CD4-positive, alpha-beta T cell treated with Interferon gamma for 1 hour (primary cell): ENCODE data around the gene METTL8.

Source experiments
- DNase-seq: peaks from one replicate; pipeline ENCODE4 v3.0.0-alpha.2; 2020

Gene METTL8

GRCh38 chr2:171433763-171434012 lies at the start of gene METTL8:
Gene METTL8, minus strand, starts transcription at chr2:171433990. Its CDS starts 41,805 bp downstream, at chr2:171392185.
- DNase-seq = no peak

GRCh38 chr2:171482877-171483276 lies 49.1 kb upstream of the METTL8 start:
- DNase-seq = no peak

- DNase-seq = no peak
Measured at GRCh38 chr2:171482308-171482707, 48.5 kb upstream of the METTL8 start.

- no peak for DNase-seq
Measured at GRCh38 chr2:171480908-171481307, 47.1 kb upstream of the METTL8 start.

GRCh38 chr2:171479154-171479814 lies 45.5 kb upstream of the METTL8 start:
- no peak for DNase-seq

- DNase-seq = no peak
Measured at GRCh38 chr2:171478345-171478744, 44.6 kb upstream of the METTL8 start.

GRCh38 chr2:171475979-171476378 lies 42.2 kb upstream of the METTL8 start:
- DNase-seq = no peak

GRCh38 chr2:171470129-171470528 lies 36.3 kb upstream of the METTL8 start:
- DNase-seq = no peak

- no peak for DNase-seq
Measured at GRCh38 chr2:171469176-171469575, 35.4 kb upstream of the METTL8 start.

GRCh38 chr2:171460537-171460936 lies 26.7 kb upstream of the METTL8 start:
- DNase-seq = no peak

- no peak for DNase-seq
Measured at GRCh38 chr2:171459498-171459897, 25.7 kb upstream of the METTL8 start.

GRCh38 chr2:171452773-171453172 lies 19.0 kb upstream of the METTL8 start:
- DNase-seq = no peak

GRCh38 chr2:171451074-171451473 lies 17.3 kb upstream of the METTL8 start:
- DNase-seq = no peak

GRCh38 chr2:171447675-171448074 lies 13.9 kb upstream of the METTL8 start:
- no peak for DNase-seq

GRCh38 chr2:171441470-171441869 lies 7.7 kb upstream of the METTL8 start:
- DNase-seq = no peak

GRCh38 chr2:171436307-171436706 lies 2.5 kb upstream of the METTL8 start:
- no peak for DNase-seq

GRCh38 chr2:171434013-171434989 lies 511 bp upstream of the METTL8 start, which contains the start of gene DCAF17:
Gene DCAF17, plus strand, starts transcription at chr2:171434226. Its CDS starts 352 bp downstream, at chr2:171434578.
- DNase-seq = peak; percentile 95

- DNase-seq = peak; percentile 20
Measured at GRCh38 chr2:171432969-171433762, 624 bp downstream of the METTL8 start.

GRCh38 chr2:171432206-171432968 lies 1.4 kb downstream of the METTL8 start:
- no peak for DNase-seq

GRCh38 chr2:171431677-171432167 lies 2.1 kb downstream of the METTL8 start:
- no peak for DNase-seq

- no peak for DNase-seq
Measured at GRCh38 chr2:171430516-171431410, 3.0 kb downstream of the METTL8 start.
